ENCODE measurements around the gene KIAA1958. TPM values are rescaled to one million over a fixed set of nuclear protein-coding genes. Genes with fewer than 3 reads are reported as not detected.

KIAA1958 gene
- total RNA-seq, 1 experiment from 2014 or later, result 18.5 TPM

GRCh38 chr9:112493393-112494137 lies 6.9 kb downstream of the KIAA1958 start:
- DNase-seq (ENCODE audit: low read depth, low spot score) (no peak), ATAC-seq (no peak)
- no peak overlapping the region for H3K9ac ChIP-seq (ENCODE audit: low read length)
- H3K9me2 ChIP-seq (ENCODE audit: insufficient read depth), result no peaks in the 10 kb centered on the region
- RAD21 ChIA-PET (ENCODE audit: low non-redundant PET in 1 of 2, low total read pairs in 2 of 2, uncharacterized antibody in 2 of 2, unreplicated experiment in 2 of 2), result no interaction called here
- H2AFZ ChIP-seq (ENCODE audit: low read depth, low read length, poor library complexity, severe bottlenecking), result no peak overlapping the region
- peaks cover 64% of the 10 kb centered on the region for H3K79me2 ChIP-seq (ENCODE audit: insufficient read depth, low read length)
- no TSS peak for BruUV-seq (replicated peaks)
- POLR2A ChIA-PET, result no interaction called here
- no peak overlapping the region for H3K4me3 ChIP-seq (replicated peaks in 1 of 2; ENCODE audit: low read depth in 1 of 2, low read length in 2 of 2)
- peaks cover 6% of the 10 kb centered on the region for H4K20me1 ChIP-seq (ENCODE audit: insufficient read depth)
- H3K36me3 ChIP-seq (ENCODE audit: control insufficient read depth in 1 of 2, insufficient read depth in 2 of 2, low read length in 2 of 2), result peaks cover 4 to 12% of the 10 kb centered on the region in 2 experiments; a peak in 2 of 4 replicates
- H3K4me1 ChIP-seq (ENCODE audit: control insufficient read depth in 1 of 2, insufficient read depth in 2 of 2, low read length in 2 of 2), result no peaks in the 10 kb centered on the region
- H3K9me3 ChIP-seq (ENCODE audit: control insufficient read depth in 1 of 2, insufficient read depth in 1 of 2, low read depth in 1 of 2, low read length in 2 of 2), result no peaks in the 10 kb centered on the region; a peak in 1 of 4 replicates
- no peak for TF ChIP-seq SP1 (IDR thresholded peaks at IDR 0.05; ENCODE audit: low read depth)
- TF ChIP-seq POLR2A (IDR thresholded peaks at IDR 0.05; ENCODE audit: borderline replicate concordance, extremely low read depth, insufficient read depth, insufficient read length), result no peak
- no peak for TF ChIP-seq FOSL1 (IDR thresholded peaks at IDR 0.05; ENCODE audit: low read depth)
- TF ChIP-seq EGR1 (IDR thresholded peaks at IDR 0.05; ENCODE audit: low read depth), result no peak
- TF ChIP-seq ZNF274 (IDR thresholded peaks at IDR 0.05; ENCODE audit: low read depth, low read length), result no peak
- no peak for TF ChIP-seq TCF7L2 (IDR thresholded peaks at IDR 0.05; ENCODE audit: borderline replicate concordance, extremely low read depth, insufficient read depth, insufficient read length)
- TF ChIP-seq ZFX (IDR thresholded peaks at IDR 0.05), result no peak
- TF ChIP-seq CEBPB (IDR thresholded peaks at IDR 0.05; ENCODE audit: low read depth), result no peak
- TF ChIP-seq, protein P1, sequence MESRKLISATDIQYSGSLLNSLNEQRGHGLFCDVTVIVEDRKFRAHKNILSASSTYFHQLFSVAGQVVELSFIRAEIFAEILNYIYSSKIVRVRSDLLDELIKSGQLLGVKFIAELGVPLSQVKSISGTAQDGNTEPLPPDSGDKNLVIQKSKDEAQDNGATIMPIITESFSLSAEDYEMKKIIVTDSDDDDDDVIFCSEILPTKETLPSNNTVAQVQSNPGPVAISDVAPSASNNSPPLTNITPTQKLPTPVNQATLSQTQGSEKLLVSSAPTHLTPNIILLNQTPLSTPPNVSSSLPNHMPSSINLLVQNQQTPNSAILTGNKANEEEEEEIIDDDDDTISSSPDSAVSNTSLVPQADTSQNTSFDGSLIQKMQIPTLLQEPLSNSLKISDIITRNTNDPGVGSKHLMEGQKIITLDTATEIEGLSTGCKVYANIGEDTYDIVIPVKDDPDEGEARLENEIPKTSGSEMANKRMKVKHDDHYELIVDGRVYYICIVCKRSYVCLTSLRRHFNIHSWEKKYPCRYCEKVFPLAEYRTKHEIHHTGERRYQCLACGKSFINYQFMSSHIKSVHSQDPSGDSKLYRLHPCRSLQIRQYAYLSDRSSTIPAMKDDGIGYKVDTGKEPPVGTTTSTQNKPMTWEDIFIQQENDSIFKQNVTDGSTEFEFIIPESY (IDR thresholded peaks at IDR 0.05; ENCODE audit: extremely low read depth, insufficient replicate concordance, low read length), result no peak
- no peaks in the 10 kb centered on the region for H3K27me3 ChIP-seq (ENCODE audit: insufficient read depth, low read length)
- no peak overlapping the region for H3K4me2 ChIP-seq (ENCODE audit: low read length)
- no peak overlapping the region for H3K27ac ChIP-seq (ENCODE audit: low read depth, low read length)
- intact Hi-C loops (cut with micrococcal nuclease), result no loop called here
- CTCF ChIA-PET, result no interaction called here

Measured in HCT116 (cell line).